Brain microvascular endothelial cell (primary cell): Measurements from ENCODE around the gene DTHD1.
A peak's percentile ranks its signal among the peaks of the same experiment; 100 is the strongest.

Experiments
- DNase-seq: peaks from one replicate; pipeline ENCODE4 v3.0.0-alpha.2; 2020
- H3K27ac ChIP-seq: fragments of 250-450 bp; sonication (Bioruptor Pico); 2 replicates; pipeline ENCODE4 v1.5.1; 2020; ENCODE audit warnings: mild to moderate bottlenecking, moderate library complexity
- H3K27me3 ChIP-seq: fragments of 250-450 bp; sonication (Bioruptor Pico); replicated peaks from 2 replicates; pipeline ENCODE4 v1.5.1; 2020; ENCODE audit warnings: mild to moderate bottlenecking
- H3K36me3 ChIP-seq: fragments of 250-450 bp; sonication (Bioruptor Pico); replicated peaks from 2 replicates; pipeline ENCODE4 v1.5.1; 2020; ENCODE audit warnings: mild to moderate bottlenecking
- H3K4me3 ChIP-seq: 2 replicates; pipeline ENCODE4 v1.5.1; 2011; ENCODE audit warnings: low read depth, mild to moderate bottlenecking, control low read depth, low read length, moderate library complexity
- CTCF ChIP-seq: IDR thresholded peaks from 2 replicates; pipeline ENCODE4 v1.5.1; 2011; ENCODE audit warnings: low read depth, mild to moderate bottlenecking, moderate library complexity, low read length, control low read depth, inconsistent platforms; ENCODE audit errors: missing control alignments
- in situ Hi-C: cut with HindIII; loops from 2 replicates; pipeline ENCODE4 v1.10.0; 2017; ENCODE audit warnings: low sequenced_read_pairs, low pct_ligation_motif_present

DTHD1 gene

DNA sequence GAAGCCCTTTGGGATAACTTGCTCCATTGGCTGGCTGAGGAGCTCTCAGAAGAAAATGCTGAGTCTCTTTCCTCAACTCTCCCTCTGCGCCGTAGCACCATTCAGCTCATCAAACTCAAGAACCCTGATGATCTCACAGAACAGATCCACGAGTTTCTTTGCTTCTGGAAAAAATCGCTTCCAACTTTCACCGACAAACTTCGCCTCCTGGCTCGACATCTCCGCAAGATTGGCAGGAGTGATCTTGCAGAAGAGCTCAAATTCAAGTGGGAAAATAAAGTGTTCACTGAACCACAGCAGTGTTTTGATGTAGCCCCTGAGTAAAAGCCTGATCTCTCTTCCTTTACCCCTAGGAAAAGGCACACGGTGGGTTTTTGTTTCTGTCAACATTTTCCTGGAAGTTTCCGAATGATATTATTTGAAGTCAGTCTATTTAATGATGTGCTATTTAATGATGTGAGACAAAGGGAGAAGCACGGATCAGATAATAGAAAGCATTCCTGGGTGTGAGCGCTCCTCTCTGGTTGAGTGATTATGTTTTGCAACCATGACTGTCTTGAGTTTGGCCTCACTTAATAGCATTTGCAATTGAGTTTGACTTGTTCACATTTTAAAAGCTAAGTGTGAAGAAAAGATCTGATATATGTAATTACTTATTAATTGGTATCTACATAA lies 62.2 kb downstream of the DTHD1 start:
- no peak overlapping the region for H3K27ac ChIP-seq
- no peaks in the 10 kb centered on the region for H3K36me3 ChIP-seq
- DNase-seq = no peak
- in situ Hi-C loops = no loop called here
- no peaks in the 10 kb centered on the region for H3K27me3 ChIP-seq
- no peak for TF ChIP-seq CTCF
- H3K4me3 ChIP-seq = no peak overlapping the region

DNA sequence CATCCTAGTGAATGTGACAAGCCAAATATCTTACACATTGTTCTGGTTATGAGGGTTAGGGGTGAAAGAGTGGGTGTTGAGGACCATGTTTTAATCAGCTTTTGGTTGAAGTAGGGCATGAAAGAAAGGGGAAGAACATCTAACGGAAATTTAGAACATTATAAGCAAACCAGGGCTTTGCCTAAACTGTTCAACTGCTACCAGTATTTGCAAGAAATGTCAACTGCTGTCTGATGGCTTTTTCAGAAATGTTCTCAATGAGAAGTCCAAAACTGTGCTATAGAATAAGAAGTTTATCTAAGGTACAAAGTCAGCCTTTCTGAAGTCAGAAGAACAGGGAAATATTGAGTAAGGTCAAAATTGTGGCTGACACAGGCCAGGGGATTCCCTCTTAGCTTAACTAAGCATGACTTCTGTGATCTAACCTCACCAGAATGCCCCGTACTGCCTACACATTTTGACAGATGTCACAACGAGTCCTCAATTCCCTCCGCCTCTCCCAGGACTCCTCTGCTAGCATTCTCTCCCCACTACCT lies 67.1 kb downstream of the DTHD1 start:
- no peaks in the 10 kb centered on the region for H3K36me3 ChIP-seq
- no peak for TF ChIP-seq CTCF
- in situ Hi-C loops = no loop called here
- DNase-seq = no peak
- H3K27me3 ChIP-seq = no peaks in the 10 kb centered on the region
- no peak overlapping the region for H3K27ac ChIP-seq
- H3K4me3 ChIP-seq = no peak overlapping the region

GRCh38 chr4:36349938-36350549 lies 68.6 kb downstream of the DTHD1 start:
- in situ Hi-C loops = no loop called here
- Histone ChIP-seq H3K27me3 (no peaks in the 10 kb centered on the region), H3K27ac (no peak overlapping the region)

DNA sequence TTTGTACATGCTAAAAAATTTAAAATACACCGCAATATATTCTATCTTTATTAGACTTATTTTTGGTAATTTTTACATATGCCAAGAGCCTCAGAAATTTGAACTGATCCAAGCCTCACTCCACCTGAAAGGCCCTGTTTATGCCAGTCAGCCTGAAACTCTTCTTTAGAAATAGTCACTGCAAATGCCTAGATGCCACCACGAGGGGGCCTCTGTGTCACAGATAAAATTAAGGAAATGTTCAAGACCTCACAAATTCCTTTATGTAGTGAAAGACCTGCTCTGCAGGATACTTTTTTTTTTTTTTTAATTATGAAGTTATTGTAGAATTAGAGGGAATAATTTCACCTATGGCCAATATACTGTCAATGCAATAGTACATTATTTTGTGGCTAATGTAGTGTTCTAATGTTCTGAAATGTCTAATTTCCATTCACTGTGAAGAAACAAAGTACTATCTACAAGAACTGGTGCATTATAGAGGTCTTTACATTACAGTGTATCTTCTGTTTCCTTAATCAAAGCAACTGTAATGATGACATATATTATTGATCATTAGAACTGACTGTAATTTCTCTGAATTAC lies 69.8 kb downstream of the DTHD1 start:
- Histone ChIP-seq H3K36me3 (no peaks in the 10 kb centered on the region), H3K4me3 (no peak overlapping the region), H3K27ac (no peak overlapping the region), H3K27me3 (no peaks in the 10 kb centered on the region)
- TF ChIP-seq CTCF = peak; percentile 74
- peak; percentile 16 for DNase-seq
- in situ Hi-C loops = no loop called here

More at GRCh38 chr4:36349938-36350549, 68.6 kb downstream of the DTHD1 start:
- no peak for TF ChIP-seq CTCF
- DNase-seq = no peak
- Histone ChIP-seq H3K36me3 (no peaks in the 10 kb centered on the region), H3K4me3 (no peak overlapping the region)

DNA sequence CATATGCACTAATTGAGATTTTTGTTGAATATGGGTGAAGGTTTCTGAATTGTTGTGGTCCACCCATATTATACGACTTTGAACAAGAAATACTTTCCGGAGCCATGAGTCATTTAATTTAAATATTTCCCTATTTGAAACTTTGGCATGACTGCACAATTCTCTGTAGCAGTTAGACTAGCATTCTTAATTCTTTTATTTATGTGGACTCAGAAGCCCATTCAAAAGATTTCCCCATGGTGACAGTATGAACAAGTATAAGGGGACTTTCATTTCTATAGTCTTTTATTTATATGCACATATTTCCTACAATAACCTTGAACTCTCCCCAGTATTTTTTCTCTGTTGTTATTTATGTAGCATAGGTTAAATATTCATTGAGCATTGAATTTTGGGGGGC lies 72.6 kb downstream of the DTHD1 start:
- Histone ChIP-seq H3K36me3 (no peaks in the 10 kb centered on the region), H3K27ac (no peak overlapping the region), H3K27me3 (no peaks in the 10 kb centered on the region), H3K4me3 (no peak overlapping the region)
- in situ Hi-C loops = no loop called here
- TF ChIP-seq CTCF = no peak
- no peak for DNase-seq
